HEK293T (cell line): ENCODE results near the gene LYL1.

Experiments used
- CTCF ChIA-PET: fragments of 350-600 bp; formaldehyde crosslinking; extraction: SDS; loops from one replicate; lab custom pipeline; 2021; ENCODE audit warnings: antibody characterized with exemption, inconsistent platforms; lab: Yijun Ruan, JAX
- POLR2A ChIA-PET: fragments of 350-600 bp; formaldehyde crosslinking; extraction: SDS; loops from one replicate; lab custom pipeline; 2020; ENCODE audit warnings: antibody characterized with exemption, inconsistent platforms; lab: Yijun Ruan, JAX
- DNase-seq: peaks from one replicate; pipeline ENCODE4 v3.0.0; 2012; ENCODE audit warnings: mixed read lengths; ENCODE audit errors: extremely low spot score
- ARNT ChIP-seq: fragments of 450-650 bp; IDR thresholded peaks from 2 replicates; pipeline ENCODE4 v1.6.1; 2017; ENCODE audit warnings: mild to moderate bottlenecking
- BHLHE40 ChIP-seq: fragments of 450-650 bp; IDR thresholded peaks from 2 replicates; pipeline ENCODE4 v1.6.1; 2016; ENCODE audit warnings: mild to moderate bottlenecking, moderate library complexity, borderline replicate concordance
- CTBP1 ChIP-seq: fragments of 450-650 bp; IDR thresholded peaks from 2 replicates; pipeline ENCODE4 v1.6.1; 2016; ENCODE audit warnings: borderline replicate concordance
- ELF4 ChIP-seq: fragments of 450-650 bp; IDR thresholded peaks from 2 replicates; pipeline ENCODE4 v1.6.1; 2017; ENCODE audit warnings: antibody characterized with exemption
- FOXA1 ChIP-seq: fragments of 450-650 bp; IDR thresholded peaks from 2 replicates; pipeline ENCODE4 v1.6.1; 2016; ENCODE audit warnings: mild to moderate bottlenecking
- FOXK2 ChIP-seq: fragments of 450-650 bp; IDR thresholded peaks from 2 replicates; pipeline ENCODE4 v1.6.1; 2016; ENCODE audit warnings: mild to moderate bottlenecking
- FOXM1 ChIP-seq: fragments of 450-650 bp; IDR thresholded peaks from 2 replicates; pipeline ENCODE4 v1.6.1; 2017; ENCODE audit warnings: mild to moderate bottlenecking, borderline replicate concordance
- HDGF ChIP-seq: fragments of 450-650 bp; IDR thresholded peaks from 2 replicates; pipeline ENCODE4 v1.6.1; 2017; ENCODE audit warnings: antibody characterized with exemption, borderline replicate concordance
- L3MBTL2 ChIP-seq: fragments of 450-650 bp; conservative IDR thresholded peaks from 2 replicates; pipeline ENCODE4 v1.6.1; 2016; ENCODE audit warnings: mild to moderate bottlenecking
- LEF1 ChIP-seq: fragments of 450-650 bp; IDR thresholded peaks from 2 replicates; pipeline ENCODE4 v1.6.1; 2017; ENCODE audit warnings: mild to moderate bottlenecking, borderline replicate concordance
- NFRKB ChIP-seq: fragments of 450-650 bp; IDR thresholded peaks from 2 replicates; pipeline ENCODE4 v1.6.1; 2016; ENCODE audit warnings: mild to moderate bottlenecking, moderate library complexity
- PKNOX1 ChIP-seq: fragments of 450-650 bp; IDR thresholded peaks from 2 replicates; pipeline ENCODE4 v1.6.1; 2016
- SP1 ChIP-seq: fragments of 450-650 bp; IDR thresholded peaks from 2 replicates; pipeline ENCODE4 v1.6.1; 2017
- SUZ12 ChIP-seq: fragments of 450-650 bp; IDR thresholded peaks from 2 replicates; pipeline ENCODE4 v1.6.1; 2016; ENCODE audit warnings: mild to moderate bottlenecking
- TARDBP ChIP-seq: fragments of 450-650 bp; IDR thresholded peaks from 2 replicates; pipeline ENCODE4 v1.6.1; 2016
- ZNF384 ChIP-seq: fragments of 450-650 bp; IDR thresholded peaks from 2 replicates; pipeline ENCODE4 v1.6.1; 2016

LYL1 gene

GRCh38 chr19:13122275-13122878, 19.7 kb upstream of the LYL1 start:
- TF ChIP-seq L3MBTL2 (no peak), ZNF384 (no peak), FOXA1 (no peak), NFRKB (no peak), PKNOX1 (no peak)
- ChIA-PET POLR2A (no interaction called here), CTCF (no interaction called here)
- DNase-seq: no peak

GRCh38 chr19:13121551-13122274, 19.1 kb upstream of the LYL1 start:
- TF ChIP-seq FOXA1 (no peak), CTBP1 (no peak)
- DNase-seq: no peak
- POLR2A ChIA-PET: interaction anchor here (0.8 kb wide), 1 partner anchor 31 kb away, joined by 4 read pairs; no protein-coding TSS in a partner anchor
- CTCF ChIA-PET: no interaction called here

GRCh38 chr19:13120817-13121216, 18.2 kb upstream of the LYL1 start:
- ChIA-PET POLR2A (interaction anchor here (0.8 to 3.5 kb wide), 2 partner anchors 31 to 32 kb away, joined by 4 to 25 read pairs; no protein-coding TSS in a partner anchor), CTCF (no interaction called here)
- no peak for TF ChIP-seq PKNOX1
- TF ChIP-seq TARDBP: no peak
- TF ChIP-seq FOXA1: no peak
- TF ChIP-seq SUZ12: no peak
- TF ChIP-seq HDGF: no peak
- TF ChIP-seq BHLHE40: no peak
- TF ChIP-seq ELF4: no peak
- no peak for TF ChIP-seq L3MBTL2
- DNase-seq: no peak

GRCh38 chr19:13120031-13120430, 17.4 kb upstream of the LYL1 start:
- no peak for DNase-seq
- ChIA-PET POLR2A (interaction anchor here (1.2 to 3.5 kb wide), 3 partner anchors 13 to 174 kb away, joined by 3 to 25 read pairs (median 3); partner anchors contain the start of gene RAD23A), CTCF (interaction anchor here (0.9 kb wide), 1 partner anchor 154 kb away, joined by 4 read pairs; no protein-coding TSS in a partner anchor)
- TF ChIP-seq FOXM1 (no peak), NFRKB (no peak), LEF1 (no peak), PKNOX1 (no peak), SUZ12 (no peak), ZNF384 (no peak), FOXA1 (no peak), SP1 (no peak), ARNT (no peak)

GRCh38 chr19:13119627-13120026, 17.0 kb upstream of the LYL1 start:
- DNase-seq: no peak
- TF ChIP-seq FOXA1 (no peak), HDGF (no peak), TARDBP (no peak), FOXM1 (no peak), L3MBTL2 (no peak), LEF1 (no peak), FOXK2 (no peak), CTBP1 (no peak), SUZ12 (no peak), NFRKB (no peak), ZNF384 (no peak), ELF4 (no peak), SP1 (no peak), BHLHE40 (no peak)
- CTCF ChIA-PET: interaction anchor here (0.9 kb wide), 1 partner anchor 154 kb away, joined by 4 read pairs; no protein-coding TSS in a partner anchor
- POLR2A ChIA-PET: interaction anchor here (0.8 to 3.5 kb wide), 4 partner anchors 9 to 174 kb away, joined by 3 to 25 read pairs (median 3); partner anchors contain the start of gene RAD23A

GRCh38 chr19:13118424-13119193, 16.0 kb upstream of the LYL1 start:
- CTCF ChIA-PET: no interaction called here
- TF ChIP-seq FOXM1 (no peak), SP1 (no peak), ZNF384 (no peak), TARDBP (no peak), FOXA1 (no peak), ARNT (no peak), LEF1 (no peak), NFRKB (no peak), PKNOX1 (no peak), BHLHE40 (no peak), SUZ12 (no peak), FOXK2 (no peak), CTBP1 (no peak), HDGF (no peak), ELF4 (no peak), L3MBTL2 (no peak)
- POLR2A ChIA-PET: interaction anchor here (0.8 to 3.5 kb wide), 10 partner anchors 10 to 173 kb away, joined by 3 to 25 read pairs (median 3); partner anchors contain the start of genes IER2, RAD23A and STX10
- DNase-seq: peak; percentile 63
